Erythroblast (primary cell): ENCODE measurements around the gene TUBB2B.

Source experiments
- GATA1 ChIP-seq: IDR thresholded peaks from 2 replicates; pipeline ENCODE4 v1.6.1; 2011; ENCODE audit warnings: low read depth, mild to moderate bottlenecking, control low read depth, low read length, moderate library complexity
- POLR2A ChIP-seq: IDR thresholded peaks from 2 replicates; pipeline ENCODE4 v1.6.1; 2011; ENCODE audit warnings: mild to moderate bottlenecking, low read length

- TF ChIP-seq POLR2A (no peak), GATA1 (no peak)
Measured at GRCh38 chr6:3247255-3248146, 20.0 kb upstream of the TUBB2B start.
